Glomerular visceral epithelial cell (primary cell): ENCODE measurements around the gene XRCC5.

ENCODE experiments used
- DNase-seq: peaks from one replicate; pipeline ENCODE4 v3.0.0-alpha.2; 2016; ENCODE audit errors: extremely low spot score

The XRCC5 gene

GRCh38 chr2:216084547-216084946 lies 24.6 kb upstream of the XRCC5 start:
- DNase-seq: no peak

- DNase-seq: no peak
Measured at GRCh38 chr2:216086207-216086893, 22.8 kb upstream of the XRCC5 start.

- DNase-seq: no peak
Measured at GRCh38 chr2:216090369-216090786, 18.8 kb upstream of the XRCC5 start.

GRCh38 chr2:216092646-216093045 lies 16.5 kb upstream of the XRCC5 start:
- no peak for DNase-seq

GRCh38 chr2:216094701-216095100 lies 14.4 kb upstream of the XRCC5 start:
- no peak for DNase-seq

- no peak for DNase-seq
Measured at GRCh38 chr2:216098421-216099334, 10.5 kb upstream of the XRCC5 start.

- DNase-seq: no peak
Measured at GRCh38 chr2:216101109-216101508, 8.0 kb upstream of the XRCC5 start.

- peak; percentile 35 for DNase-seq
Measured at GRCh38 chr2:216103213-216103612, 5.9 kb upstream of the XRCC5 start.

- no peak for DNase-seq
Measured at GRCh38 chr2:216104691-216105090, 4.5 kb upstream of the XRCC5 start.

GRCh38 chr2:216107320-216107719 lies 1.8 kb upstream of the XRCC5 start:
- DNase-seq: no peak

- DNase-seq: peak; percentile 50
Measured at GRCh38 chr2:216107760-216108159, 1.4 kb upstream of the XRCC5 start.

- DNase-seq: peak; percentile 32
Measured at GRCh38 chr2:216108310-216108966, 710 bp upstream of the XRCC5 start.

GRCh38 chr2:216109962-216110614 lies 940 bp downstream of the XRCC5 start:
- DNase-seq: peak; percentile 47

- DNase-seq: no peak
Measured at GRCh38 chr2:216110620-216111019, 1.5 kb downstream of the XRCC5 start.

GRCh38 chr2:216111122-216111521 lies 2.0 kb downstream of the XRCC5 start:
- DNase-seq: no peak

GRCh38 chr2:216112926-216113325 lies 3.8 kb downstream of the XRCC5 start:
- no peak for DNase-seq

GRCh38 chr2:216113572-216113971 lies 4.4 kb downstream of the XRCC5 start:
- DNase-seq: no peak

GRCh38 chr2:216114382-216114713 lies 5.2 kb downstream of the XRCC5 start:
- DNase-seq: no peak

GRCh38 chr2:216114714-216115531 lies 5.8 kb downstream of the XRCC5 start:
- peak; percentile 100 for DNase-seq

GRCh38 chr2:216116418-216116817 lies 7.3 kb downstream of the XRCC5 start:
- DNase-seq: no peak
